Panc1 (cell line): ENCODE data around the gene ADGRB3.

Experiments
- CTCF ChIP-seq: fragments of 450-650 bp; IDR thresholded peaks from 2 replicates; pipeline ENCODE4 v1.5.1; 2017; ENCODE audit warnings: mild to moderate bottlenecking
- POLR2AphosphoS5 ChIP-seq: IDR thresholded peaks from 2 replicates; pipeline ENCODE4 v1.6.1; 2012; ENCODE audit warnings: mild to moderate bottlenecking, low read depth, low read length, moderate library complexity
- REST ChIP-seq, 2 experiments: IDR thresholded peaks; 2 replicates each; pipeline ENCODE4 v1.6.1; 2011 to 2012; ENCODE audit warnings: low read depth in 2 of 2, control low read depth in 1 of 2, low read length in 1 of 2, mild to moderate bottlenecking in 1 of 2, moderate library complexity in 1 of 2; ENCODE audit not compliant: insufficient read depth in 1 of 2
- SIN3A ChIP-seq: IDR thresholded peaks from 2 replicates; pipeline ENCODE4 v1.6.1; 2012; ENCODE audit warnings: low read depth, mild to moderate bottlenecking, low read length, moderate library complexity, borderline replicate concordance; ENCODE audit not compliant: insufficient read depth

DNA sequence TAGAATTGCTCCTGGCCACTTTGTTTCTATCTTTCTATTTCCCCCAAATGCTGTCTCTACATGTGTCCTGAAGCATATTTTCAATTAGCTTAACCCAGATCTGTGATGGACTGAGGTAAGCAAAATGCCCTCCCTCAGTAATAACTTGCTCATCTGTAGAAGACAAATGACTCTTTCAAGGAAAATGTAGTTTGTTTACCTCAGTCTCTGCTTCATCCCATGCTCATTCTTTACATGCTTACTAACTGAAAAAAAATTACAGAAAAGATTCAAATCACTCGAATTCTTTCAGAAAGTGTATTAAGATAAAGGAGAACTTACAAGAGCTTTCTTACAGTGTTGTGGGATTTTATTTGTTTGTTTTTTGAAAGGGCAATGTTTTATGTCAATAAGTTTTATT, 630.6 kb downstream of the ADGRB3 start:
- no peak for TF ChIP-seq CTCF
- no peak for TF ChIP-seq POLR2AphosphoS5
- TF ChIP-seq REST (IDR thresholded peaks at IDR 0.05; ENCODE audit: insufficient read depth in 1 of 2, low read depth in 2 of 2, low read length in 1 of 2), result no peak
- TF ChIP-seq SIN3A, result no peak
